ENCODE measurements around the gene RNF43. TPM values are rescaled to one million over a fixed set of nuclear protein-coding genes. Genes with fewer than 3 reads are reported as not detected.

Gene RNF43
- total RNA-seq (under 1 TPM; 0.57 to 0.94 TPM), total RNA-seq (0 to 0.75 reads per million in 2 donors)

- no peaks in the 10 kb centered on the region for H3K9me3 ChIP-seq (ENCODE audit: control insufficient read depth, low read length, poor library complexity, severe bottlenecking)
- Mint-ChIP-seq H3K27me3 (no peaks in the 10 kb centered on the region), H3K27ac (peak within 1 kb of the TSS; percentile 78), H3K4me1 (peaks cover 9% of the 10 kb centered on the region), H3K36me3 (ENCODE audit: low read depth) (peaks cover 2% of the 10 kb centered on the region), H3K4me3 (peak within 1 kb of the TSS; percentile 19)
- ATAC-seq (peak; percentile 100), DNase-seq (peak; percentile 60 to 73 (median 68))
Measured at GRCh38 chr17:58417300-58418092, at the start of gene RNF43. Gene RNF43, minus strand, starts transcription at chr17:58417534. Its CDS starts 1,957 bp downstream, at chr17:58415577.

GRCh38 chr17:58455491-58455890, 38.2 kb upstream of the RNF43 start:
- ATAC-seq: no peak
- peaks cover 4% of the 10 kb centered on the region for H3K36me3 Mint-ChIP-seq (ENCODE audit: low read depth)
- no peak overlapping the region for H3K27ac Mint-ChIP-seq
- DNase-seq: no peak
- no peaks in the 10 kb centered on the region for H3K9me3 ChIP-seq (ENCODE audit: control insufficient read depth, low read length, poor library complexity, severe bottlenecking)
- peaks cover 7% of the 10 kb centered on the region for H3K4me1 Mint-ChIP-seq
- H3K4me3 Mint-ChIP-seq: no peak overlapping the region
- no peaks in the 10 kb centered on the region for H3K27me3 Mint-ChIP-seq

GRCh38 chr17:58452738-58453137, 35.4 kb upstream of the RNF43 start:
- Mint-ChIP-seq H3K4me1 (peaks cover 7% of the 10 kb centered on the region), H3K4me3 (no peak overlapping the region), H3K36me3 (ENCODE audit: low read depth) (peaks cover 4% of the 10 kb centered on the region), H3K27ac (no peak overlapping the region), H3K27me3 (no peaks in the 10 kb centered on the region)
- no peaks in the 10 kb centered on the region for H3K9me3 ChIP-seq (ENCODE audit: control insufficient read depth, low read length, poor library complexity, severe bottlenecking)
- ATAC-seq (no peak), DNase-seq (no peak)

- Mint-ChIP-seq H3K4me1 (peaks cover 21% of the 10 kb centered on the region), H3K4me3 (no peak overlapping the region), H3K27ac (peak overlapping the region; percentile 59), H3K36me3 (ENCODE audit: low read depth) (peaks cover 4% of the 10 kb centered on the region), H3K27me3 (no peaks in the 10 kb centered on the region)
- peak; percentile 17 to 33 (median 23) for DNase-seq
- ATAC-seq: peak; percentile 72
- no peaks in the 10 kb centered on the region for H3K9me3 ChIP-seq (ENCODE audit: control insufficient read depth, low read length, poor library complexity, severe bottlenecking)
Measured at GRCh38 chr17:58447039-58447975, 30.0 kb upstream of the RNF43 start.

GRCh38 chr17:58446086-58446485, 28.8 kb upstream of the RNF43 start:
- ATAC-seq (no peak), DNase-seq (no peak)
- Mint-ChIP-seq H3K27me3 (no peaks in the 10 kb centered on the region), H3K36me3 (ENCODE audit: low read depth) (peaks cover 5% of the 10 kb centered on the region), H3K4me1 (peaks cover 19% of the 10 kb centered on the region), H3K27ac (no peak overlapping the region), H3K4me3 (no peak overlapping the region)
- H3K9me3 ChIP-seq (ENCODE audit: control insufficient read depth, low read length, poor library complexity, severe bottlenecking): no peaks in the 10 kb centered on the region

GRCh38 chr17:58436805-58437239, 19.5 kb upstream of the RNF43 start:
- Mint-ChIP-seq H3K36me3 (ENCODE audit: low read depth) (peaks cover 15% of the 10 kb centered on the region), H3K27me3 (no peaks in the 10 kb centered on the region), H3K4me1 (peaks cover 9% of the 10 kb centered on the region), H3K27ac (no peak overlapping the region), H3K4me3 (no peak overlapping the region)
- H3K9me3 ChIP-seq (ENCODE audit: control insufficient read depth, low read length, poor library complexity, severe bottlenecking): no peaks in the 10 kb centered on the region
- no peak for ATAC-seq
- no peak for DNase-seq

- H3K9me3 ChIP-seq (ENCODE audit: control insufficient read depth, low read length, poor library complexity, severe bottlenecking): no peaks in the 10 kb centered on the region
- ATAC-seq (no peak), DNase-seq (no peak)
- Mint-ChIP-seq H3K4me3 (no peak overlapping the region), H3K27ac (no peak overlapping the region), H3K4me1 (peaks cover 9% of the 10 kb centered on the region), H3K27me3 (no peaks in the 10 kb centered on the region), H3K36me3 (ENCODE audit: low read depth) (peaks cover 14% of the 10 kb centered on the region)
Measured at GRCh38 chr17:58436245-58436644, 18.9 kb upstream of the RNF43 start.

- H3K4me1 Mint-ChIP-seq: peaks cover 9% of the 10 kb centered on the region
- H3K27ac Mint-ChIP-seq: no peak overlapping the region
- peaks cover 13% of the 10 kb centered on the region for H3K36me3 Mint-ChIP-seq (ENCODE audit: low read depth)
- DNase-seq: no peak
- ATAC-seq: no peak
- H3K4me3 Mint-ChIP-seq: no peak overlapping the region
- H3K9me3 ChIP-seq (ENCODE audit: control insufficient read depth, low read length, poor library complexity, severe bottlenecking): no peaks in the 10 kb centered on the region
- no peaks in the 10 kb centered on the region for H3K27me3 Mint-ChIP-seq
Measured at GRCh38 chr17:58432806-58433573, 15.7 kb upstream of the RNF43 start.

- no peak for ATAC-seq
- Mint-ChIP-seq H3K4me3 (no peak overlapping the region), H3K27ac (no peak overlapping the region), H3K36me3 (ENCODE audit: low read depth) (peaks cover 4% of the 10 kb centered on the region), H3K27me3 (no peaks in the 10 kb centered on the region), H3K4me1 (peaks cover 5% of the 10 kb centered on the region)
- no peak for DNase-seq
- no peaks in the 10 kb centered on the region for H3K9me3 ChIP-seq (ENCODE audit: control insufficient read depth, low read length, poor library complexity, severe bottlenecking)
Measured at GRCh38 chr17:58427807-58428206, 10.5 kb upstream of the RNF43 start.

- DNase-seq (no peak), ATAC-seq (no peak)
- H3K9me3 ChIP-seq (ENCODE audit: control insufficient read depth, low read length, poor library complexity, severe bottlenecking): no peaks in the 10 kb centered on the region
- Mint-ChIP-seq H3K4me1 (peaks cover 9% of the 10 kb centered on the region), H3K4me3 (no peak overlapping the region), H3K27me3 (no peaks in the 10 kb centered on the region), H3K36me3 (ENCODE audit: low read depth) (peaks cover 2% of the 10 kb centered on the region), H3K27ac (no peak overlapping the region)
Measured at GRCh38 chr17:58421711-58422110, 4.4 kb upstream of the RNF43 start.

GRCh38 chr17:58420827-58421226, 3.5 kb upstream of the RNF43 start:
- ATAC-seq (no peak), DNase-seq (no peak)
- no peak overlapping the region for H3K4me3 Mint-ChIP-seq
- peaks cover 2% of the 10 kb centered on the region for H3K36me3 Mint-ChIP-seq (ENCODE audit: low read depth)
- H3K27me3 Mint-ChIP-seq: no peaks in the 10 kb centered on the region
- H3K27ac Mint-ChIP-seq: no peak overlapping the region
- H3K9me3 ChIP-seq (ENCODE audit: control insufficient read depth, low read length, poor library complexity, severe bottlenecking): no peaks in the 10 kb centered on the region
- peaks cover 9% of the 10 kb centered on the region for H3K4me1 Mint-ChIP-seq

- peak overlapping the region; percentile 19 for H3K4me3 Mint-ChIP-seq
- peaks cover 2% of the 10 kb centered on the region for H3K36me3 Mint-ChIP-seq (ENCODE audit: low read depth)
- ATAC-seq (no peak), DNase-seq (no peak)
- H3K27ac Mint-ChIP-seq: peak overlapping the region; percentile 78
- no peaks in the 10 kb centered on the region for H3K9me3 ChIP-seq (ENCODE audit: control insufficient read depth, low read length, poor library complexity, severe bottlenecking)
- peaks cover 9% of the 10 kb centered on the region for H3K4me1 Mint-ChIP-seq
- H3K27me3 Mint-ChIP-seq: no peaks in the 10 kb centered on the region
Measured at GRCh38 chr17:58416937-58417299, 416 bp downstream of the RNF43 start.

GRCh38 chr17:58416396-58416795, 938 bp downstream of the RNF43 start:
- H3K4me1 Mint-ChIP-seq: peaks cover 9% of the 10 kb centered on the region
- no peaks in the 10 kb centered on the region for H3K27me3 Mint-ChIP-seq
- H3K36me3 Mint-ChIP-seq (ENCODE audit: low read depth): peaks cover 2% of the 10 kb centered on the region
- H3K27ac Mint-ChIP-seq: no peak overlapping the region
- no peaks in the 10 kb centered on the region for H3K9me3 ChIP-seq (ENCODE audit: control insufficient read depth, low read length, poor library complexity, severe bottlenecking)
- ATAC-seq (no peak), DNase-seq (no peak)
- H3K4me3 Mint-ChIP-seq: no peak overlapping the region

Measured in T-helper 17 cell (primary cell).